K562 (cell line): Measurements from ENCODE around the gene PLK1. TPM values are rescaled to one million over a fixed set of nuclear protein-coding genes. Genes with fewer than 3 reads are reported as not detected.

Experiments
- ATAC-seq: fragments of 200-7000 bp; cut with Tn5 transposase; 3 replicates; pipeline ENCODE4 v1.9.1; 2020; ENCODE audit warnings: moderate library complexity
- BruUV-seq: library from RNA; stranded (reverse); fragments of 400-500 nt; replicated peaks from 2 replicates; lab custom pipeline; 2021; lab: Mats Ljungman, UMichigan
- CTCF ChIA-PET: fragments of 300-600 bp; formaldehyde crosslinking; extraction: SDS; loops from one replicate; lab custom pipeline; 2021; ENCODE audit warnings: low intra/inter-chr PET ratio; lab: Yijun Ruan, JAX
- POLR2A ChIA-PET: fragments of 300-600, 350-650 bp; sonication (Branson Sonifier 250); formaldehyde crosslinking; extraction: SDS; loops from one replicate; lab custom pipeline; 2021; ENCODE audit warnings: antibody characterized with exemption, inconsistent platforms; lab: Yijun Ruan, JAX
- DNase-seq, 4 experiments: peaks; one replicate each; pipeline versions ENCODE4 v3.0.0 to v3.0.0-alpha.2; 2011 to 2018; ENCODE audit warnings: low spot score in 3 of 4, mixed read lengths in 3 of 4; ENCODE audit errors: extremely low read depth in 1 of 4
- FAIRE-seq: peaks from 2 replicates; lab custom pipeline; 2011; peaks lifted over from hg19 to GRCh38; lab: Jason Lieb, UNC
- H2AFZ ChIP-seq: 2 replicates; pipeline ENCODE4 v1.6.0; 2011; ENCODE audit warnings: low read depth, low read length, control low read depth, inconsistent platforms
- H3K27ac ChIP-seq: fragments of 200-600 bp; 3 replicates; pipeline ENCODE4 v1.8.0; 2011; ENCODE audit warnings: low read depth, mild to moderate bottlenecking, control low read depth, inconsistent platforms, low read length, moderate library complexity, mixed read lengths; ENCODE audit errors: extremely low read depth
- H3K27me3 ChIP-seq, 2 experiments: fragments of 300-600 bp in 1 of 2; 2 replicates in 1 of 2; 3 replicates in 1 of 2; pipeline versions ENCODE4 v1.6.0 to v1.8.0; 2011; ENCODE audit warnings: inconsistent platforms in 2 of 2, low read length in 2 of 2, mild to moderate bottlenecking in 1 of 2, mixed read lengths in 1 of 2, moderate library complexity in 1 of 2; ENCODE audit not compliant: control insufficient read depth in 2 of 2, insufficient read depth in 2 of 2
- H3K36me3 ChIP-seq: fragments of 300-600 bp; 3 replicates; pipeline ENCODE4 v1.8.0; 2011; ENCODE audit warnings: mild to moderate bottlenecking, low read length, inconsistent platforms; ENCODE audit not compliant: control insufficient read depth, insufficient read depth
- H3K4me1 ChIP-seq, 2 experiments: fragments of 200-600 bp in 1 of 2; replicated peaks in 1 of 2; 2 replicates in 1 of 2; 3 replicates in 1 of 2; pipeline versions ENCODE4 v1.5.1 to v1.8.0; 2011; ENCODE audit warnings: inconsistent platforms in 2 of 2, low read length in 2 of 2, mild to moderate bottlenecking in 1 of 2, mixed read lengths in 1 of 2, moderate library complexity in 1 of 2; ENCODE audit not compliant: control insufficient read depth in 2 of 2, insufficient read depth in 2 of 2
- H3K4me2 ChIP-seq: 2 replicates; pipeline ENCODE4 v1.6.1; 2011; ENCODE audit warnings: low read length, control low read depth, inconsistent platforms, mixed read lengths; ENCODE audit not compliant: insufficient read depth
- H3K4me3 ChIP-seq: fragments of 200-600 bp; sonication (generic), shearing (Covaris generic); 2 replicates; pipeline ENCODE4 v1.5.1; 2016; ENCODE audit warnings: control low read depth, inconsistent platforms
- H3K79me2 ChIP-seq: fragments of 200-600 bp; 3 replicates; pipeline ENCODE4 v1.8.0; 2011; ENCODE audit warnings: low read length, inconsistent platforms; ENCODE audit not compliant: control insufficient read depth, insufficient read depth
- H3K9ac ChIP-seq, 2 experiments: 2 replicates each; pipeline versions ENCODE4 v1.6.0 to v1.6.1; 2011; ENCODE audit warnings: low read depth in 2 of 2, low read length in 2 of 2, control low read depth in 1 of 2, inconsistent platforms in 1 of 2, mild to moderate bottlenecking in 1 of 2, mixed read lengths in 1 of 2; ENCODE audit not compliant: insufficient read depth in 1 of 2
- H3K9me1 ChIP-seq: one replicate; pipeline ENCODE4 v1.6.0; 2011; ENCODE audit warnings: inconsistent platforms, mild to moderate bottlenecking, low read length, moderate library complexity; ENCODE audit not compliant: control insufficient read depth, insufficient read depth
- H3K9me3 ChIP-seq: replicated peaks from 2 replicates; pipeline ENCODE4 v1.5.1; 2011; ENCODE audit warnings: low read depth, low read length, inconsistent platforms; ENCODE audit not compliant: control insufficient read depth, insufficient read depth
- H4K20me1 ChIP-seq: replicated peaks from 2 replicates; pipeline ENCODE4 v1.6.1; 2011; ENCODE audit warnings: low read length, inconsistent platforms, mixed read lengths; ENCODE audit not compliant: control insufficient read depth, insufficient read depth
- BRD9 ChIP-seq: fragments of 450-650 bp; IDR thresholded peaks from 2 replicates; pipeline ENCODE4 v1.6.1; 2018; ENCODE audit warnings: low read depth; ENCODE audit not compliant: partially characterized antibody
- CREB3L1 ChIP-seq: fragments of 450-650 bp; IDR thresholded peaks from 2 replicates; pipeline ENCODE4 v1.6.1; 2014; ENCODE audit warnings: low read depth, mild to moderate bottlenecking, moderate library complexity, borderline replicate concordance
- GABPB2 ChIP-seq: fragments of 250-450 bp; sonication (Bioruptor Pico); conservative IDR thresholded peaks from 2 replicates; pipeline ENCODE4 v1.5.1; 2021; ENCODE audit warnings: mild to moderate bottlenecking
- GMEB1 ChIP-seq: fragments of 250-450 bp; sonication (Bioruptor Pico); IDR thresholded peaks from 2 replicates; pipeline ENCODE4 v1.4.0; 2020; ENCODE audit warnings: mild to moderate bottlenecking
- MYBL2 ChIP-seq, 2 experiments: fragments of 450-650 bp in 1 of 2; sonication (generic) in 1 of 2; formaldehyde crosslinking in 1 of 2; IDR thresholded peaks; 2 replicates each; pipeline versions ENCODE4 v1.6.1 to v1.8.1; 2017 to 2022; ENCODE audit warnings: borderline replicate concordance in 1 of 2, inconsistent platforms in 1 of 2, low read depth in 1 of 2, mild to moderate bottlenecking in 1 of 2, missing genetic modification reagents in 1 of 2, moderate library complexity in 1 of 2
- PHF8 ChIP-seq: fragments of 200-600 bp; sonication (generic); IDR thresholded peaks from 2 replicates; pipeline ENCODE4 v1.6.1; 2012; ENCODE audit warnings: mixed run types, mild to moderate bottlenecking, inconsistent platforms, low read length, moderate library complexity, borderline replicate concordance
- POLR2A ChIP-seq: fragments of 450-650 bp; conservative IDR thresholded peaks from 2 replicates; pipeline ENCODE4 v1.6.1; 2016
- RBFOX2 ChIP-seq: fragments of 200-400 bp; formaldehyde crosslinking; IDR thresholded peaks from 2 replicates; pipeline ENCODE4 v1.6.1; 2017; ENCODE audit warnings: low read depth, mild to moderate bottlenecking, low read length, moderate library complexity
- RBM22 ChIP-seq: fragments of 200-400 bp; formaldehyde crosslinking; IDR thresholded peaks from 2 replicates; pipeline ENCODE4 v1.6.1; 2018; ENCODE audit warnings: low read length, low read depth; ENCODE audit not compliant: poor library complexity, severe bottlenecking
- SMARCB1 ChIP-seq: IDR thresholded peaks from 2 replicates; pipeline ENCODE4 v1.6.1; 2011; ENCODE audit warnings: improper control_type of control experiment, low read depth; ENCODE audit not compliant: insufficient read length
- USF2 ChIP-seq: sonication (generic); formaldehyde crosslinking; IDR thresholded peaks from 2 replicates; pipeline ENCODE4 v1.5.0; 2020; ENCODE audit warnings: missing genetic modification reagents
- ZBED1 ChIP-seq: IDR thresholded peaks from 2 replicates; pipeline ENCODE4 v1.6.1; 2014
- ZBTB33 ChIP-seq: sonication (generic); formaldehyde crosslinking; IDR thresholded peaks from 2 replicates; pipeline ENCODE4 v1.8.1; 2023; ENCODE audit warnings: mild to moderate bottlenecking, missing genetic modification reagents
- ZNF408 ChIP-seq: fragments of 250-450 bp; sonication (Bioruptor Pico); IDR thresholded peaks from 2 replicates; pipeline ENCODE4 v1.4.0; 2020; ENCODE audit warnings: low read depth, mild to moderate bottlenecking, moderate library complexity
- ZNF695 ChIP-seq: fragments of 450-650 bp; formaldehyde crosslinking; IDR thresholded peaks from 2 replicates; pipeline ENCODE4 v1.4.0; 2020; ENCODE audit warnings: mild to moderate bottlenecking, moderate library complexity
- WGBS: fragments of 100-300 bp; shearing (Covaris generic); methylation state at CpG from one replicate; pipeline ENCODE4 v1.1.6; 2016; ENCODE audit warnings: low coverage, mixed read lengths; ENCODE audit not compliant: insufficient coverage; ENCODE audit errors: missing lambda C conversion rate; 5-methylcytosine and 5-hydroxymethylcytosine counted together
- in situ Hi-C: fragments of 300-500 bp; cut with MboI; formaldehyde crosslinking; loops from 4 replicates; pipeline ENCODE4 v1.15.0; 2018; ENCODE audit warnings: inconsistent platforms, mixed read lengths
- intact Hi-C: fragments of 100-400 bp; cut with micrococcal nuclease; formaldehyde crosslinking; loops from 2 replicates; pipeline ENCODE4 v1.14.2; 2022
- polyA plus RNA-seq, 8 experiments: library from polyadenylated mRNA; depleted of rRNA in 4 of 8; stranded (reverse) in 5 of 8; unstranded in 3 of 8; fragments of >200 nt; fragmentation: Nextera tagmentation in 2 of 8; fragmentation: Illumina TruSeq in 1 of 8; extraction: Ambion mirVana in 2 of 8; extraction: Trizol in 1 of 8; gene quantifications; 2 replicates each; pipeline versions ENCODE4 v1.2.1 to v1.2.3, GENCODE V29; 2011 to 2014; ENCODE audit warnings: inconsistent platforms in 1 of 8, missing spikeins in 1 of 8
- total RNA-seq, 7 experiments: library from RNA; depleted of rRNA in 6 of 7; stranded (reverse); fragments of >200 nt in 6 of 7; fragmentation: Illumina TruSeq in 2 of 7; extraction: Trizol in 2 of 7; gene quantifications; 2 replicates each; pipeline versions ENCODE4 v1.2.1 to v1.2.3, GENCODE V29; 2011 to 2021; ENCODE audit warnings: low replicate concordance in 1 of 7

The PLK1 gene
- total and polyA plus RNA-seq, 9 of the 15 experiments (the other 6 are each of a cell fraction or from before 2014, with no cell fraction given) = 13.6 to 212 (median 45.5) TPM

GRCh38 chr16:23690771-23691482, 12.2 kb downstream of the PLK1 start:
- no TSS peak for BruUV-seq
- FAIRE-seq (no peak), DNase-seq (no peak), ATAC-seq (peak; percentile 30)
- H3K79me2 ChIP-seq = no peaks in the 10 kb centered on the region
- H3K9me3 ChIP-seq = no peaks in the 10 kb centered on the region
- H2AFZ ChIP-seq = no peak overlapping the region
- no peaks in the 10 kb centered on the region for H3K9me1 ChIP-seq
- H3K4me3 ChIP-seq = no peak overlapping the region
- no peak overlapping the region for H3K27ac ChIP-seq
- no peak overlapping the region for H3K4me2 ChIP-seq
- POLR2A ChIA-PET = interaction anchor here (0.7 to 6.4 kb wide), 6 partner anchors 9 to 196 kb away, joined by 3 to 54 read pairs (median 6); partner anchors contain the start of gene PLK1
- H3K9ac ChIP-seq = peak overlapping the region in 1 of 2 experiments; percentile 13; a peak in 1 of 4 replicates
- no peaks in the 10 kb centered on the region for H4K20me1 ChIP-seq
- in situ Hi-C loops (no loop called here), intact Hi-C loops (no loop called here)
- peaks cover 0 to 27% of the 10 kb centered on the region in 2 experiments; a peak in 3 of 5 replicates for H3K4me1 ChIP-seq
- peaks cover 59% of the 10 kb centered on the region for H3K36me3 ChIP-seq
- WGBS = 79% methylated on average over 18 of the region's 25 CpGs
- no peaks in the 10 kb centered on the region for H3K27me3 ChIP-seq
- CTCF ChIA-PET = no interaction called here
- no peak for TF ChIP-seq GABPB2 (CRISPR knock-in tag)
- TF ChIP-seq BRD9 = no peak
- TF ChIP-seq PHF8 = no peak
- TF ChIP-seq ZBTB33 (CRISPR knock-in tag) = peak; percentile 42; the same call in 1 of the 2 replicates
- TF ChIP-seq ZNF408 (CRISPR knock-in tag) = no peak
- no peak for TF ChIP-seq ZNF695
- no peak for TF ChIP-seq GMEB1 (CRISPR knock-in tag)
- no peak for TF ChIP-seq SMARCB1
- TF ChIP-seq RBM22 = peak; percentile 57
- no peak for TF ChIP-seq CREB3L1
- TF ChIP-seq ZBED1 = no peak
- peak; percentile 62 for TF ChIP-seq POLR2A
- TF ChIP-seq USF2 (CRISPR knock-in tag) = no peak
- TF ChIP-seq RBFOX2 = 0 out of 2 replicates have a peak, but pooled peaks have one; percentile 28
- no peak for TF ChIP-seq MYBL2 (IDR thresholded peaks at IDR 0.05; ENCODE audit: low read depth)
- no peak for TF ChIP-seq MYBL2 (CRISPR knock-in tag; IDR thresholded peaks at IDR 0.05; ENCODE audit: borderline replicate concordance)
